Activated CD4-positive, alpha-beta T cell treated with anti-CD3 and anti-CD28 coated beads for 4 hours (primary cell): ENCODE measurements around the gene RFX4.
A peak's percentile ranks its signal among the peaks of the same experiment; 100 is the strongest.

Experiments
- DNase-seq, 2 donors: peaks; one replicate each; pipeline ENCODE4 v3.0.0-alpha.2; 2020

The RFX4 gene

DNA sequence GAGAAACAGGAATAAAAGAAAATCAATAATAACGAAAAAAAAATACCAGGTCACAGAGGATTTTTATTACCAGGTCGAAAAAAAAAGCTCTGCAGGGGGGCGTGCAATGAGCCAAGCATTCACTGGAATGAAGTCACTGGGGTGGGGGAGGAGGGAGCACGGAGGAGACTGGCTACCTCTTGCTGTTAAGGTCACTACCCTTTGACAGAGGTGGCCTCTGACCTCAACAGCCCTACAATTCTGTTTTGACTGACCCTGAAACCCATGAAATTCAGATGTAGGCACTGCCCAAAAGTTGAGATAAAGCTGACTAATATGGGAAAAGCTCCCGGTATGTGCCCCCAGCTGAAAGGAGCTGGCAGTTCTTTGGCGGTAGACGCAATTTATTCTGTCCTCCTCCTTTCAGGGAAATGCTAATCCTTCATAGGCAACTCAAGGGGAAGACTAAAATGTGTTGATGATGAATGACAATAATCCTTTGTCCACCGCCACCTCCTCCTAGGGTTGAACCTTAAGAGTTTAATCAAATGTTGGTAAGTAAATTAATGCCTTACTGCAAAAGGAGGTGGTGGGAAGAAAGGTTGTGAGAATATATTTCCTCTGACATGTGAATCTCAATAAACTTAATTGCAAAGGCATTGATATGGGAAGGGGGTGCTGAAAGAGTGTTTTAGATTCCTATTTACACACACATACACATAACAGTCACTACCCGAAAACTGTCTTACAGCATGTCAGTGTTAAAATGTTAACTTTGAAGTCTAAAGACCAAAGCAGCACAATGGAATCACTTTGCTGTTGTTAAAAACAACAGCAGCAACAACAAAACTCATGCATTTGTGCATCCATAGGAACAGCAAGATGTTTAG lies 185.4 kb downstream of the RFX4 start:
- no peak for DNase-seq

- DNase-seq: no peak
These were observed 186.3 kb downstream of the RFX4 start for GRCh38 chr12:106769078-106769477.

DNA sequence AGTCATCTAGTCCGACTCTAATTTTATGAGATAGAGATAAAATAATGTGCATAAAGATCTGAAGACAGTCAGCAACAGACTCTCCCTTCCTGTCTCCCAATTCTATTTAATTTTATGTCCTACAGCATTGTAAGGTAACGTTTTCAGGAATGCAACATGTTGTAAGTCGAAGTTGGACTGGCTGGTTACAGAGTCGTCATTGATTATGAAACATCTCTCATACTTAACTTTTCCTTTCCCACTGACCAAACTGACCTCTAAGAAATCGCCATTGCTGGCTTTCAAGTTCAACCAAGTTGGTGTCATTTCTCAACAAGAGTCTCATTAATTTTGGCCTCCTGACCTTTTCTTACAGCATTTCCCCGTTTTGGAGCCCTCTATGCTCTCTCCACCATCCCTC lies 186.7 kb downstream of the RFX4 start:
- no peak for DNase-seq

DNA sequence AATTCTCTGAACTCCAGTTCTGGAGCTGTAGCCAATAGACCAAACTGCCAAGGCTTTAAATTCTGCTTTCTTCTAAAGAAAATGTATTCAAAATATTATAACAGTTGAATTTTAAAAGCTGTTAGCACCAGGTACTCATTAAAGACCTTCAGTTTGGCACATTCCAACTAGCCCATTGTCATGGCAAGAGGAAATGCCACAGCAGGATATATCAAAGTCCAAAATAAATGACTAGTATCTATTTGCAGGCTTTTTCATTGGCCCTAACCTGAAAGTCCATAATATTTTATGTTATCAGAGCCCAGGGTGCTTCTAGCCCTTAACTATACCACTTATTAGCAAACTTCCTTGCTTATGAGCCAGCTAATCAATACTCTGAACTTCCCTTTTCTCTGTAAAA lies 188.6 kb downstream of the RFX4 start:
- DNase-seq: no peak

DNA sequence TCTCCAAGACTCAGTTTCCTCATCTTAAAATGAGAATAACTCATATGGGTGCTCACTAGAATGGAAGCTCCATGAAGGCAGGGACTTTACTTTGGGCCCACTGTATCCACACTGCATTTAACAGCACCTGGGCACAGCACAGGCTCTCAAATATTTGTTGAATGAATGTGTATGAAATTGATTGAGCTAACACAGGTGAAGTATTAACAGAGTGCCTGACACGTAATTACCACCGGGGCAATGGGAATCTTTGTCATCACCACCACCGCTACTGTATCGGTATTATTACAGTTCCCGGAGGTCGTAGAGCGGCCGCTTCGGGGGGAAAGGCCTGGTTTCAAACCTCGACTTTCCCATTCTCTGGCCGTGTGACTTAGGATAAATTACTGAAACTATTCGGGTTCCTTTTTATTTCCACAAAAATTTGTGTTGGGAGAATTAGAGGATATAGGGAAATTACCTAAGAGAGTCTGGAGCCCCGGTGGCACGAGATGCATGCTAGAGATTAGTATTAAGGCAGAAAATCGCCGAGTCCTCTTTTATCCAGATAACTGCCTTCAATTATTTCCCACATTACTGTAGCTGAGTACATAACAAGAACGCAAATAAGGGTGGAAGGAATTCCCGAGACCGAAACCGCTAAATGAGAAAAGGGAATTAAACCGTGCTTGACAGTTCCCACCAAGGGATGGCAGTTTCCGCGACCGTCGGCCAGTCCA lies 190.6 kb downstream of the RFX4 start:
- no peak for DNase-seq

- peak; percentile 80 to 83 for DNase-seq
These were observed 191.4 kb downstream of the RFX4 start, which contains the start of gene RIC8B for GRCh38 chr12:106774005-106774807. Gene RIC8B (plus strand): TSS chr12:106774682. CDS start chr12:106774746, 64 bp downstream.

- DNase-seq: peak; percentile 4 to 8
These were observed 192.2 kb downstream of the RFX4 start for GRCh38 chr12:106774808-106775524.

- no peak for DNase-seq
These were observed 194.1 kb downstream of the RFX4 start for GRCh38 chr12:106776897-106777296.

DNA sequence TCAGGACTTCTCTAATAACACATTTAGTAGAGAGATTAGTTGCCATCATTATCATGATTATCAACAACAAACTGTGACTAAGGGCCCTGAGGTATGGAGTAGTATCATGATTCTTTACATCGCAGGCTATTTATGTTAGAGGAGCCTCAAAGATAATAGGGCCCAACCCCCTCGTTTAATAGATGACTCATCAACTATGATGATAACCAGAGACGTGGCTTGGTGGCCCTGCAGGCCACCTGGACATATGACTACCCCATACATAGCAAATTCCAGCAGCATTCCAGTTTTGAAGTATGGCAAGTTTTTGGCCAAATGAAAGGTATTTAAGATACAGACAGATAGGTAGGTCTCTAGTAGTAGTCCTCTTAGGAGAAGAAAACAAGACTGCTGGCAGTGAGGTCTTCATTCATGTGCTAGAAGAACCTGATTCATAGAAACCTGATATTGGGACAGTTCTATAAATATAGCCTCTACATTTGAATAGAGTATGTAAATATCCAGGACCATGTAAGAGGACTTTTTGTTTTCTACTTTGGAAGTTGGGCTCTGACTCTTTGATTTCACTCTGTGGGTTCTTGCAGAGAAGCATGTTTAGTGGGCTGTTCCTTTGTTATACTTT lies 197.3 kb downstream of the RFX4 start:
- DNase-seq: no peak

DNA sequence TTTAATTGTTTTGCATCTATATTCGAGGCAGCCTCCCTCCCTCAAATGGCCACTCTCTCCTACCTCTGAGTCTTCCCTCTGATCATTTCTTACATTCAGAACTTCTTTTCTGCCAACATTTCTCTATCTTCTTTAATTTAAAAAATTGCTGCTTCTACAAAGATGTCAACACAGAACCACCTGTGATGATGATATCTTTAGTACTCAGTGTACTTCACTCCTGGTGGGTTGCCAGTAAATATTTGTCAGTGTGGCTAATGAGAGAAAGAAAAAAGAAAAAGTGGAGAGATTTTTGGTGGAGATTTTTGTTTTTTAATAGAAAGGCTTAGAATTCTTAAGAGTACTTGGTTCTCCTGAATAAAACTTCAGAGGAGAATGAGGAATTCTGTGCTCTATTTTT lies 199.8 kb downstream of the RFX4 start:
- DNase-seq: no peak

DNA sequence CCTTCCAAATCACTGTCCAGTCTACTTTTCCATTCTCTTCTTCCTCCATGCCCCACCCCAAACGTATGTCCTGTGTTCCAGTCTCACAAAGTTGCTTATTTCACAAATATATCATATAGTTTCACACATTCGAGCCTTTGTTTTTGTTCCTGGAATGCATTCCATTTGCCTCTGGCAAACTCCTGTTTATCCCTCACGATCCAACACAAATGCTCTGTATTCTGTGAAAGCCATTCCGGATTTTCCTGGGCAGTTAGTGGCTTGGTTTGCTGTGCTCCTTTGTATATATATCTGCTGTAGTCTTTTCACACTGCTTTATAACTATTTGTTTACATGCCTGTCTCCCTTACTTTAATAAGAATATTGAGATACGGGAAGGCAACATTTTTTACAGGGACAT lies 200.7 kb downstream of the RFX4 start:
- no peak for DNase-seq

DNA sequence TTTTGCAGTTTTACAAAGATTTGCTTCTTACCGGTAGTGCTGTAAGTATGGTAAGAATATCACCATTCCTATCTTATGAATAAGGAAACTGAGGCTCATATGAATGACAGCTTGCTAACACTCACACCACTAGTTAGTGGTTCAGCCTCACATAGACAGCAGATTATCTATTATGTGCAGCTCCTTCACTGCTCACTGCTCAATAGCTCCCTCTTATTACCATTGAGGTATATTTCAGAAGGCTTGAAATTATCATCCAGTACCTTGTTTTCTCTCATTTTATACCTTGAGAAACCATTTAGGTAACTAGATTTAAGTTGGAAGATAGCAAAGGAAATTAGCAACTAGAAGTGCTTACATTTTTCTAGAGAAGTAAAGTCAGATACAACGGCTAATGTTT lies 207.2 kb downstream of the RFX4 start:
- DNase-seq: no peak

DNA sequence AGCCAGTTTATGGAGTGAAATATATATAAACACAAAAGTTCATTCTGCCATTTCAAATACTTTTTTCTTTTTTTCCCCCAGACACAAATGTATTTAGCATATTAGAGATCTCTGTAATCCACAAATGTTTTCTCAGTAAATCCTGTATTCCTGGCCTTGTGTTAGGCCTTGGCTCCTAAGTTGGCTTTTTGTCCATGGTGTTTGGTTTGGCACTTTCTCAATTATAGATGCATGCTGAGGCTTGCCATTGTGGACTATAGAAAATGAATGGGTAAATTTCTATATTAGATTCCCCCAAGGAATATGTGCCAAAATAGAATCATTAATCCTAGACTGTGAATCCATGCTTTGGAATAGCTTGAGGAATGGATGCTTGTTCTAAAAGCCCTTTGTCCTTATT lies 208.7 kb downstream of the RFX4 start:
- DNase-seq: no peak

DNA sequence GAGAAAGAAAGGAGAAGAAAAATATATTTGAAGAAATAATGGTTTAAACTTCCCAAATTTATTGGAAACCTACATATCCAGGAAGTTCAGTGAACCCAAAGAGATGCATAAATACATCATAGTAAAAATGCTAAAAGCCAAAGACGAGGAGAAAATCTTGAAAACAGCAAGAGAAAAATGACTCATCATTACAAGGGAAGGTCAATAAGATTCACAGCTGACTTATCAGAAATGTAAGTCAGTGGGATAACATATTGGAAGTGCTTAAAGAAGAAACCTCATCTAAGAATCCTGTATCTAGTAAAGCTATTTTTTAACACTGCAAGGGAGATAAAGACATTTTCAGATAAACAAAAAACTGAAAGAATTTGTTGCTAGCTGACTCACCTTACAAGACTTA lies 211.6 kb downstream of the RFX4 start:
- DNase-seq: no peak

DNA sequence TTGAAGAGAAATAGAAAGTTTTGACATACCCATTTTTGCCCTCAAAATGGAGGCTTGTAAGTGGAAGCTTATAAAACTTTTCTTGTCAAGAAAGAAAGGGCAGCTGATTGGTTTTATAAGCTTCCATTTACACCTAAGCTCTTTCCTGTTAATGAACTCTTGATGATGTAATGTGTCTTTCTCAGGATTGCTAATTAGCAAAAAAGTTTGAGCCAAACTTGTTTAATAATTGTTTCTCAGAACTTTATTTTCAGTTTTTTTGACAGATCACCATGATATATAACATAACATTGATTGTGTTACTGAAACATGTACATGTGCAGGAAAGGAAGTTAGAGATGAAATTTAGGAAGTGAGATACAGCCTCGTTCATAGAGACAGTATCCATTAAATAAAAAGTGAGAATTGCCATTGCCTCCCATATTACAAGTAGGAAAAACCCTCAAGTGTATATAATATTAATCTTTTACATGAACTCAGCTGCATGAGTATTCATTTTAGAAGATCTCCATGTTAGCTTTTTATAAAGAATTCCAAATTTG lies 218.4 kb downstream of the RFX4 start:
- no peak for DNase-seq

- no peak for DNase-seq
These were observed 219.2 kb downstream of the RFX4 start for GRCh38 chr12:106801830-106802533.

- no peak for DNase-seq
These were observed 221.9 kb downstream of the RFX4 start for GRCh38 chr12:106804668-106805067.
